Parathyroid adenoma (tissue), 2 donors: Measurements from ENCODE around the gene MMP7.

Source experiments
- H2AFZ ChIP-seq: fragments of 300-600 bp; sonication (generic); one replicate; pipeline ENCODE4 v1.7.0; 2017; ENCODE audit warnings: antibody characterized with exemption, mild to moderate bottlenecking
- H3K27ac ChIP-seq: fragments of 300-600 bp; sonication (generic); one replicate; pipeline ENCODE4 v1.7.0; 2017
- H3K27me3 ChIP-seq: fragments of 300-600 bp; sonication (generic); one replicate; pipeline ENCODE4 v1.7.0; 2017; ENCODE audit warnings: low read length; ENCODE audit not compliant: control insufficient read depth, insufficient read depth
- H3K36me3 ChIP-seq: fragments of 300-600 bp; sonication (generic); one replicate; pipeline ENCODE4 v1.7.0; 2017; ENCODE audit warnings: low read length; ENCODE audit not compliant: control insufficient read depth, insufficient read depth
- H3K4me1 ChIP-seq: fragments of 300-600 bp; sonication (generic); one replicate; pipeline ENCODE4 v1.7.0; 2017; ENCODE audit warnings: control low read depth
- H3K4me2 ChIP-seq: fragments of 300-600 bp; sonication (generic); one replicate; pipeline ENCODE4 v1.7.0; 2017; ENCODE audit warnings: low read length
- H3K4me3 ChIP-seq: fragments of 300-600 bp; sonication (generic); one replicate; pipeline ENCODE4 v1.7.0; 2017; ENCODE audit warnings: low read depth, low read length
- H3K79me2 ChIP-seq: fragments of 300-600 bp; sonication (generic); one replicate; pipeline ENCODE4 v1.7.0; 2017; ENCODE audit warnings: control low read depth
- H3K9ac ChIP-seq: fragments of 300-600 bp; sonication (generic); one replicate; pipeline ENCODE4 v1.7.0; 2017; ENCODE audit warnings: mild to moderate bottlenecking
- H3K9me3 ChIP-seq: fragments of 300-600 bp; sonication (generic); one replicate; pipeline ENCODE4 v1.7.0; 2017; ENCODE audit warnings: low read length; ENCODE audit not compliant: control insufficient read depth
- CTCF ChIP-seq: fragments of 300-600 bp; sonication (generic); IDR thresholded peaks from one replicate; pipeline ENCODE4 v1.7.0; 2017; ENCODE audit warnings: antibody characterized with exemption, mild to moderate bottlenecking
- donor health status: primary hyperparathyroidism.

MMP7 gene

GRCh38 chr11:102485095-102485722 lies 45.3 kb downstream of the MMP7 start:
- Histone ChIP-seq H3K79me2 (no peaks in the 10 kb centered on the region), H3K27ac (no peak overlapping the region), H3K4me3 (no peak overlapping the region), H3K4me2 (no peak overlapping the region), H3K36me3 (no peaks in the 10 kb centered on the region), H3K27me3 (no peaks in the 10 kb centered on the region), H3K9ac (no peak overlapping the region), H3K4me1 (no peaks in the 10 kb centered on the region), H2AFZ (no peak overlapping the region), H3K9me3 (no peaks in the 10 kb centered on the region)
- TF ChIP-seq CTCF: no peak

GRCh38 chr11:102482433-102482832 lies 48.1 kb downstream of the MMP7 start:
- H3K27me3 ChIP-seq: no peaks in the 10 kb centered on the region
- no peak for TF ChIP-seq CTCF

GRCh38 chr11:102479733-102480132 lies 50.8 kb downstream of the MMP7 start:
- Histone ChIP-seq H3K4me1 (peaks cover 2% of the 10 kb centered on the region), H3K27ac (no peak overlapping the region), H3K79me2 (no peaks in the 10 kb centered on the region), H3K9ac (no peak overlapping the region), H3K9me3 (no peaks in the 10 kb centered on the region), H3K27me3 (no peaks in the 10 kb centered on the region), H3K4me3 (no peak overlapping the region), H2AFZ (no peak overlapping the region), H3K36me3 (no peaks in the 10 kb centered on the region), H3K4me2 (no peak overlapping the region)
- TF ChIP-seq CTCF: no peak

More at GRCh38 chr11:102482433-102482832, 48.1 kb downstream of the MMP7 start:
- Histone ChIP-seq H3K27ac (no peak overlapping the region), H3K9ac (no peak overlapping the region), H3K4me2 (no peak overlapping the region), H3K36me3 (no peaks in the 10 kb centered on the region), H3K4me1 (no peaks in the 10 kb centered on the region), H2AFZ (no peak overlapping the region), H3K4me3 (no peak overlapping the region), H3K9me3 (no peaks in the 10 kb centered on the region), H3K79me2 (no peaks in the 10 kb centered on the region)

GRCh38 chr11:102478673-102479299 lies 51.8 kb downstream of the MMP7 start:
- Histone ChIP-seq H3K4me1 (peaks cover 2% of the 10 kb centered on the region), H3K27ac (no peak overlapping the region), H3K9ac (no peak overlapping the region), H3K79me2 (no peaks in the 10 kb centered on the region), H2AFZ (no peak overlapping the region), H3K4me3 (no peak overlapping the region), H3K9me3 (no peaks in the 10 kb centered on the region), H3K4me2 (no peak overlapping the region), H3K36me3 (no peaks in the 10 kb centered on the region), H3K27me3 (no peaks in the 10 kb centered on the region)
- TF ChIP-seq CTCF: no peak

GRCh38 chr11:102476812-102477211 lies 53.7 kb downstream of the MMP7 start:
- Histone ChIP-seq H3K9ac (no peak overlapping the region), H3K4me3 (no peak overlapping the region), H3K27ac (no peak overlapping the region)

More at GRCh38 chr11:102476812-102477211, 53.7 kb downstream of the MMP7 start:
- TF ChIP-seq CTCF: no peak
- no peaks in the 10 kb centered on the region for H3K79me2 ChIP-seq
- H3K36me3 ChIP-seq: no peaks in the 10 kb centered on the region
- H3K27me3 ChIP-seq: no peaks in the 10 kb centered on the region
- H2AFZ ChIP-seq: peak overlapping the region; percentile 61
- peaks cover 2% of the 10 kb centered on the region for H3K4me1 ChIP-seq
- H3K9me3 ChIP-seq: no peaks in the 10 kb centered on the region
- H3K4me2 ChIP-seq: no peak overlapping the region
